Measurements from ENCODE around the gene WDSUB1.
A peak's percentile ranks its signal among the peaks of the same experiment; 100 is the strongest.

Gene WDSUB1

GRCh38 chr2:159226608-159227385 lies 59.7 kb downstream of the WDSUB1 start:
- TF ChIP-seq CTCF (conservative IDR thresholded peaks at IDR 0.05; ENCODE audit: low read depth, low read length): no peak
- Histone ChIP-seq H3K79me2 (ENCODE audit: insufficient read depth, low read depth) (no peaks in the 10 kb centered on the region), H3K9ac (no peak overlapping the region), H3K27ac (no peak overlapping the region), H4K20me1 (ENCODE audit: insufficient read depth) (no peaks in the 10 kb centered on the region), H3K4me3 (IDR thresholded peaks at IDR 0.05; ENCODE audit: insufficient read depth, low read depth, low read length) (no peak overlapping the region), H3K36me3 (ENCODE audit: insufficient read depth) (no peaks in the 10 kb centered on the region), H3K4me2 (no peak overlapping the region), H3K4me1 (ENCODE audit: low read depth, poor library complexity, severe bottlenecking) (peaks cover 12% of the 10 kb centered on the region), H2AFZ (ENCODE audit: low read depth) (no peak overlapping the region), H3K27me3 (ENCODE audit: insufficient read depth, low read depth) (no peaks in the 10 kb centered on the region)

- Histone ChIP-seq H3K9ac (no peak overlapping the region), H3K79me2 (ENCODE audit: insufficient read depth, low read depth) (no peaks in the 10 kb centered on the region), H2AFZ (ENCODE audit: low read depth) (no peak overlapping the region), H3K36me3 (ENCODE audit: insufficient read depth) (no peaks in the 10 kb centered on the region), H3K4me2 (no peak overlapping the region), H3K27ac (peak overlapping the region; percentile 17; the same call in 1 of the 2 replicates), H3K27me3 (ENCODE audit: insufficient read depth, low read depth) (no peaks in the 10 kb centered on the region), H3K4me1 (ENCODE audit: low read depth, poor library complexity, severe bottlenecking) (peaks cover 12% of the 10 kb centered on the region), H4K20me1 (ENCODE audit: insufficient read depth) (no peaks in the 10 kb centered on the region), H3K4me3 (IDR thresholded peaks at IDR 0.05; ENCODE audit: insufficient read depth, low read depth, low read length) (no peak overlapping the region)
- no peak for TF ChIP-seq CTCF (conservative IDR thresholded peaks at IDR 0.05; ENCODE audit: low read depth, low read length)
Observed at GRCh38 chr2:159226059-159226461, 60.4 kb downstream of the WDSUB1 start.

GRCh38 chr2:159225025-159226016 lies 61.2 kb downstream of the WDSUB1 start:
- Histone ChIP-seq H3K4me2 (no peak overlapping the region), H3K4me1 (ENCODE audit: low read depth, poor library complexity, severe bottlenecking) (peaks cover 12% of the 10 kb centered on the region), H3K36me3 (ENCODE audit: insufficient read depth) (no peaks in the 10 kb centered on the region), H3K27me3 (ENCODE audit: insufficient read depth, low read depth) (no peaks in the 10 kb centered on the region), H2AFZ (ENCODE audit: low read depth) (no peak overlapping the region), H3K9ac (no peak overlapping the region), H4K20me1 (ENCODE audit: insufficient read depth) (no peaks in the 10 kb centered on the region), H3K27ac (no peak overlapping the region), H3K79me2 (ENCODE audit: insufficient read depth, low read depth) (no peaks in the 10 kb centered on the region), H3K4me3 (IDR thresholded peaks at IDR 0.05; ENCODE audit: insufficient read depth, low read depth, low read length) (no peak overlapping the region)
- TF ChIP-seq CTCF (conservative IDR thresholded peaks at IDR 0.05; ENCODE audit: low read depth, low read length): no peak

GRCh38 chr2:159224061-159224813 lies 62.3 kb downstream of the WDSUB1 start:
- TF ChIP-seq CTCF (conservative IDR thresholded peaks at IDR 0.05; ENCODE audit: low read depth, low read length): no peak
- no peaks in the 10 kb centered on the region for H3K27me3 ChIP-seq (ENCODE audit: insufficient read depth, low read depth)
- H3K9ac ChIP-seq: no peak overlapping the region
- H3K4me2 ChIP-seq: no peak overlapping the region
- no peaks in the 10 kb centered on the region for H4K20me1 ChIP-seq (ENCODE audit: insufficient read depth)
- H3K4me1 ChIP-seq (ENCODE audit: low read depth, poor library complexity, severe bottlenecking): peaks cover 12% of the 10 kb centered on the region
- no peaks in the 10 kb centered on the region for H3K79me2 ChIP-seq (ENCODE audit: insufficient read depth, low read depth)
- H3K27ac ChIP-seq: no peak overlapping the region
- no peaks in the 10 kb centered on the region for H3K36me3 ChIP-seq (ENCODE audit: insufficient read depth)
- no peak overlapping the region for H2AFZ ChIP-seq (ENCODE audit: low read depth)
- no peak overlapping the region for H3K4me3 ChIP-seq (IDR thresholded peaks at IDR 0.05; ENCODE audit: insufficient read depth, low read depth, low read length)
